SK-N-MC (cell line): ENCODE results near the gene CD58.

Experiments
- EZH2 ChIP-seq: fragments of 200-600 bp; sonication (generic); IDR thresholded peaks from one replicate; pipeline ENCODE4 v1.6.1; 2017; ENCODE audit warnings: antibody characterized with exemption
- FOXP2 ChIP-seq: optimal IDR thresholded peaks from 2 replicates; pipeline ENCODE3; 2011; ENCODE audit warnings: mild to moderate bottlenecking, moderate library complexity; ENCODE audit not compliant: insufficient read depth; ENCODE audit errors: extremely low read length, control extremely low read depth
- POLR2AphosphoS5 ChIP-seq: IDR thresholded peaks from 2 replicates; pipeline ENCODE4 v1.6.1; 2012; ENCODE audit warnings: mild to moderate bottlenecking, low read depth, low read length, borderline replicate concordance

DNA sequence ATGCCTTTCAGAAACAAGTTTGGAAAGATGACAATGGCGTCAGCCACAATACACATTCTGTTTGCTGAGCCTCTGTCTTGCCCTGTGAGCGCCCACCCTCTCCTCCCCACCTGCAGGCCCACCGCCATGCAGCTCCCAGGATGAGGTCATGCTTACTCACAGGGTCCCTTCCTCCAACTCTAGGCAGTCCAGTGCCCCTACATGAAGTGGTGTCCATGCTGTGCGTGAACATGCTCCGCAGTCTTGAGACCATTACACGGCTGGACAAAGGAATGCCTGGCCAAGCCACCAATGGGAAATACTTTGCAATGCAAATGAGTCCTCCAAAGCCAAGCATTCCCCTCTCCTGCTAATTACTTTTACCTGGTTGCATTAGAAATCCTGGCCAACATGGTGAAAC, 92.2 kb downstream of the CD58 start:
- TF ChIP-seq EZH2, result no peak
- TF ChIP-seq POLR2AphosphoS5, result no peak
- TF ChIP-seq FOXP2, result no peak
